Measurements from ENCODE around the gene STX5. TPM values are rescaled to one million over a fixed set of nuclear protein-coding genes. Genes with fewer than 3 reads are reported as not detected.
A peak's percentile ranks its signal among the peaks of the same experiment; 100 is the strongest.

Gene STX5
- total RNA-seq, 4 donors from 2014 or later = 22.8 to 31.6 (median 31.6) TPM

DNA sequence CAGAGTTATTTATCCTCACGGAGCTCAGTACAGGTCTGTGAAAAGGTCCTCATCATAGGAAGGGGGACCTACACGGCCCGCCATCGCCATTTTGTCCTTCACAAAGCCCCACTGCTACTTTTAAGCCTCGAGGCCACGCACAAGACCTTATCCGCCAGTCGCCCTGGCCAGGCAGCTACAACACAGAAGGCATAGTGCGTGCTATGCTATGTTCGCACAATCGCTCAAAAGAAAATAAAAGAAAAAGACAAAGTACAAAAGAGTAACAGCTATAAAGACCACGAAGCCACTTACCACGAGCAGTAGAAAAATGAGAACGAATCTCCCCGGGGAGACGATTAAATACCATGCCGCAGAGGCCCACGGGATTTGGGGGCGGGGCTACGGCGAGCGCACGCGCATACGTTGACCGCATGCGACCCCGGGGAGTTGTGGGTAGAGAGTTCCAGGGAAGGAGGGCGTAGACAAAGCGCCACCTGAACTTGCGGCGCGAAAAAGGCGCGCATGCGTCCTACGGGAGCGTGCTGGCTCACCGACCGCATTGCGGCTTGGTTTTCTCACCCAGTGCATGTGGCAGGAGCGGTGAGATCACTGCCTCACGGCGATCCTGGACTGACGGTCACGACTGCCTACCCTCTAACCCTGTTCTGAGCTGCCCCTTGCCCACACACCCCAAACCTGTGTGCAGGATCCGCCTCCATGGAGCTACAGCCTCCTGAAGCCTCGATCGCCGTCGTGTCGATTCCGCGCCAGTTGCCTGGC is 23.9 kb upstream of the STX5 start:
- peaks cover 25 to 49% (median 39%) of the 10 kb centered on the region in 4 donors for H3K4me1 ChIP-seq
- no peaks in the 10 kb centered on the region for H3K9me3 ChIP-seq
- TF ChIP-seq, protein P1, sequence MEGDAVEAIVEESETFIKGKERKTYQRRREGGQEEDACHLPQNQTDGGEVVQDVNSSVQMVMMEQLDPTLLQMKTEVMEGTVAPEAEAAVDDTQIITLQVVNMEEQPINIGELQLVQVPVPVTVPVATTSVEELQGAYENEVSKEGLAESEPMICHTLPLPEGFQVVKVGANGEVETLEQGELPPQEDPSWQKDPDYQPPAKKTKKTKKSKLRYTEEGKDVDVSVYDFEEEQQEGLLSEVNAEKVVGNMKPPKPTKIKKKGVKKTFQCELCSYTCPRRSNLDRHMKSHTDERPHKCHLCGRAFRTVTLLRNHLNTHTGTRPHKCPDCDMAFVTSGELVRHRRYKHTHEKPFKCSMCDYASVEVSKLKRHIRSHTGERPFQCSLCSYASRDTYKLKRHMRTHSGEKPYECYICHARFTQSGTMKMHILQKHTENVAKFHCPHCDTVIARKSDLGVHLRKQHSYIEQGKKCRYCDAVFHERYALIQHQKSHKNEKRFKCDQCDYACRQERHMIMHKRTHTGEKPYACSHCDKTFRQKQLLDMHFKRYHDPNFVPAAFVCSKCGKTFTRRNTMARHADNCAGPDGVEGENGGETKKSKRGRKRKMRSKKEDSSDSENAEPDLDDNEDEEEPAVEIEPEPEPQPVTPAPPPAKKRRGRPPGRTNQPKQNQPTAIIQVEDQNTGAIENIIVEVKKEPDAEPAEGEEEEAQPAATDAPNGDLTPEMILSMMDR (IDR thresholded peaks at IDR 0.05) = peak in 1 of 3 experiments; percentile 33
- TF ChIP-seq POLR2AphosphoS5 (IDR thresholded peaks at IDR 0.05) (peak; percentile 99), EP300 (IDR thresholded peaks at IDR 0.05) (no peak), POLR2A (IDR thresholded peaks at IDR 0.05; ENCODE audit: low read depth) (peak; percentile 90)
- under 1% methylated on average over 44 of the region's 54 CpGs for WGBS
- peak; percentile 99 for DNase-seq (ENCODE audit: extremely low spot score)
- intact Hi-C loops (cut with DNase I) = loop anchor here (2.0 to 10.0 kb wide), 2 partner anchors 25 to 261 kb away; partner anchors contain the start of genes SLC3A2 and TUT1
- peak overlapping the region; percentile 56 to 78 (median 72) for H3K4me3 ChIP-seq
- peak overlapping the region; percentile 79 to 85 (median 83) for H3K27ac ChIP-seq (replicated peaks in 1 of 4)
- H3K36me3 ChIP-seq = peaks cover 26 to 36% (median 30%) of the 10 kb centered on the region in 4 donors
- H3K27me3 ChIP-seq = no peaks in the 10 kb centered on the region

DNA sequence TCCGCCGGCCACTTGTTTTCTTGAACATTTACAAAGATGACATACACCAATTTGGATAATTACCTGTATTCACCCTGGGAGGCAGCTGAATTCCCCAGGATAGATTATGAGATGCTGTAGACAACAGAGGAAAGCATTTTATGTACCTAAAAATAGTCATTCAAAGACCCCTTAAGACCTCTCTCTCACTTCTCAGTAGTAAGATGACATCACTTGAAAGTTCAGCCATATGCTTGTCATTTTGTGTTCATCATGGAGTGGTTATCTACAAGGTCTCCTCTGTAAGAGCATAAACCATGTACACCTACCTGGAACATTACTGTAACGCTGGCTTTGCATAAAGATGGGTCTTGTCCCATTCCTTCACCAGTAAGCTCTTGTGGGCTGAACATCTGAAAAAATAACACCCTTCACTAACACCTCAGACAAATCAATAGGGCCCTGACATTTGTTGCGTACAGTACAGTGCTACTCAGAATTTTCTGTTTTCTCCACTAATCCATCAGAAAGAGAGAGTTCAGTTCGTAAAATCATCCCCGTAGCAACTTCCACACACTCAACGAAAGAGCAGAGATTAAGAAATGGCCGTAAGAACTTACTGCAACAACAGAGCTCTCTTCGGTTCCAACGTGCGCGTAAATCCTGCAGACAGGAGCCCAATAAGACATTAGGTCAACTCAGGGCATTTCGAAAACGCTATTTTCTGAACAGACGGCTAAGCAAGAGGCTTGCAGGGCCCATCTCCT is 23.1 kb upstream of the STX5 start:
- Histone ChIP-seq H3K36me3 (peaks cover 26 to 36% (median 30%) of the 10 kb centered on the region in 4 donors), H3K4me3 (peak overlapping the region; percentile 56 to 78 (median 72)), H3K27ac (replicated peaks in 1 of 4) (peak overlapping the region; percentile 79 to 85 (median 83)), H3K9me3 (no peaks in the 10 kb centered on the region), H3K4me1 (peaks cover 25 to 49% (median 39%) of the 10 kb centered on the region in 4 donors), H3K27me3 (no peaks in the 10 kb centered on the region)
- 3% methylated on average over 15 of the region's 15 CpGs for WGBS
- DNase-seq (ENCODE audit: extremely low spot score) = no peak
- intact Hi-C loops (cut with DNase I) = loop anchor here (2.0 to 10.0 kb wide), 2 partner anchors 26 to 260 kb away; partner anchors contain the start of genes SLC3A2 and TUT1
- TF ChIP-seq POLR2A (IDR thresholded peaks at IDR 0.05; ENCODE audit: low read depth) (no peak), EP300 (IDR thresholded peaks at IDR 0.05) (no peak), POLR2AphosphoS5 (IDR thresholded peaks at IDR 0.05) (no peak)
- TF ChIP-seq, protein P1 (IDR thresholded peaks at IDR 0.05) = no peak

DNA sequence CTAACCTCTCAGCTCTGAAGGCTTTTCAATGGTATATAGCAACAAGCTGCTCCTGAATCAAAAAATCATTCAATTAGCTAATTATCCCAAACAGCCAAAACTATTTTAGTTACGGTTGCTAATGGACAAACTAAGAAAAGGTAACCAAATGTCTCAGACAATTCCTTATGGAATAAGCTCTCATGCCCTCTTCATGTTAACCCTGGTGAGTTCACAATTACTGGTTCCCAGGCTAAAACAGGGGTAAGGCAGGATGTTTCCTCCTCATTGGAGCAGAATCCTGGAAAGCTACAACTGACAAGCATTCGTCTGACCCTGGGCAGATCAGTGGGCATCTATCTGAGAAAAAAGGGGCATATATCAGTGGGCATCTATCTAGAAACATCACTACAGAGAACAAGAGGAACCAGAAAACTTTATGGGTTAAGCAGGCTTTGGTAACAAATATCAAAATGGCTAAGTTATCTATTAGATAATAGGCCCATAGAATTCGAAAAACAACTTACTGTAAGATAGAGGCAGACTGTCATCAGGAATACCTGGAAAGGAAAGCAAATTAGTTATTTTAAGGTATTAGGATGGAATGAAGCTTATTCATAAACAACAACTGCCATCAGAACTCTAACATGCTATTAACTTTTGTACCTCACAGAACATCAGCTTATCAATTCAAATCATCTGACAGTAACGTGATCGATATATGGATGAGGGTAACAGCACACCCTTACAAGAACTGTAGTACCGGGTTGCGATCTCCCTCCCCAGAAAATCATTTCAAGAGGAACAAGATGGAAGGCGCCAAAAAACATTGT is 22.4 kb upstream of the STX5 start:
- peak overlapping the region; percentile 79 to 85 (median 83) for H3K27ac ChIP-seq (replicated peaks in 1 of 4)
- H3K4me3 ChIP-seq = peak overlapping the region; percentile 56 to 78 (median 72)
- DNase-seq (ENCODE audit: extremely low spot score) = no peak
- intact Hi-C loops (cut with DNase I) = loop anchor here (2.0 to 10.0 kb wide), 2 partner anchors 27 to 259 kb away; partner anchors contain the start of genes SLC3A2 and TUT1
- H3K9me3 ChIP-seq = no peaks in the 10 kb centered on the region
- peaks cover 25 to 49% (median 39%) of the 10 kb centered on the region in 4 donors for H3K4me1 ChIP-seq
- WGBS = 16% methylated on average over 8 of the region's 8 CpGs
- peaks cover 26 to 36% (median 30%) of the 10 kb centered on the region in 4 donors for H3K36me3 ChIP-seq
- H3K27me3 ChIP-seq = no peaks in the 10 kb centered on the region
- TF ChIP-seq POLR2A (IDR thresholded peaks at IDR 0.05; ENCODE audit: low read depth) (no peak), POLR2AphosphoS5 (IDR thresholded peaks at IDR 0.05) (no peak), EP300 (IDR thresholded peaks at IDR 0.05) (no peak)
- TF ChIP-seq, protein P1 (IDR thresholded peaks at IDR 0.05) = no peak

DNA sequence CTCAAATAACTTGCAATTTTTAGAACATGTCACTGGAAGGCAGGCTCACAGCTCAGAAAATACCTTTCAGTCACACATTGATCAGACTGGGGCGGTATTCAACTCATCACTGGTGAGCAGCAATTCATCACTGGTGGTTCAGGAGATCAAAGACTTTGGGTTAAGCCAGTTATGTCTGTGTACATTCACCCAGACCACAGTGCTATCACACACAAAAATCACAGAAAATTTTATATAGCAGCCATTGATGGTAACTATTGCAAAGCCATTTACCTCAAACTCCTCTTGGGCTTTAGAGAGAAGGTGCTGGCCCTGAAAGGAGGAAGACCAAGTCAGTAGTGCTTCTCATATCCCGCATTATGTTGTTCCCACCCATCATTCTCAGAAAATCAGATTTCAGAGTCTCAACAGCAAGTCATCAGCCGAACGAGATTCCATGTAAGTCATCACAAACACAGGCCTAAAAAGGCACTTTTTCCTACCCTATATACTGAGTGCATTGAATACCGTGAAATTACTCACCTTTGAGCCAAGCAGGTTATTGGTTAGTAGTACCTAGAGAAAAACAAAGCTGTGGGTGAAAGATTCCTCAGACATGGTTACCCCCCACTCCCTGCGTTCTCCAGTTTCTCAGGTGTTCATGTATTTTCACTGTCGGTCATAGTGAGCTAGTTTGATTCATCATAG is 21.6 kb upstream of the STX5 start:
- WGBS = 73% methylated on average over 6 of the region's 7 CpGs
- H3K36me3 ChIP-seq = peaks cover 26 to 36% (median 30%) of the 10 kb centered on the region in 4 donors
- H3K9me3 ChIP-seq = no peaks in the 10 kb centered on the region
- DNase-seq (ENCODE audit: extremely low spot score) = no peak
- no peaks in the 10 kb centered on the region for H3K27me3 ChIP-seq
- TF ChIP-seq POLR2A (IDR thresholded peaks at IDR 0.05; ENCODE audit: low read depth) (no peak), EP300 (IDR thresholded peaks at IDR 0.05) (no peak), POLR2AphosphoS5 (IDR thresholded peaks at IDR 0.05) (no peak)
- TF ChIP-seq, protein P1 (IDR thresholded peaks at IDR 0.05) = no peak
- intact Hi-C loops (cut with DNase I) = loop anchor here (10.0 kb wide), 1 partner anchor 259 kb away; the partner anchor contains the start of gene TUT1
- peak overlapping the region in 3 of 4 donors; percentile 56 to 78 (median 69) for H3K4me3 ChIP-seq
- H3K27ac ChIP-seq (replicated peaks in 1 of 4) = peak overlapping the region in 2 of 4 donors; percentile 79 to 85
- peaks cover 25 to 49% (median 39%) of the 10 kb centered on the region in 4 donors for H3K4me1 ChIP-seq
